HG03064 (cell line): ENCODE data around the gene TRIM45.
"Not testable (repeated sequence)": the region's sequence is repeated elsewhere in the genome, so short reads cannot be mapped to it uniquely, and the experiment has no call there.

ENCODE experiments used
- ATAC-seq: cut with Tn5 transposase; IDR thresholded peaks from one replicate; pipeline ENCODE4 v1.9.1; 2021; ENCODE audit warnings: low read depth; ENCODE audit not compliant: unreplicated experiment

TRIM45 gene

GRCh38 chr1:117121589-117122329, at the start of gene TRIM45:
Gene TRIM45, minus strand, starts transcription at chr1:117121749. Its CDS starts 548 bp downstream, at chr1:117121201.
- peak; percentile 90 for ATAC-seq

- no peak for ATAC-seq
Observed at GRCh38 chr1:117169871-117170596, 48.5 kb upstream of the TRIM45 start.

GRCh38 chr1:117167402-117167801, 45.9 kb upstream of the TRIM45 start:
- ATAC-seq = no peak

GRCh38 chr1:117166076-117166475, 44.5 kb upstream of the TRIM45 start:
- ATAC-seq = no peak

- no peak for ATAC-seq
Observed at GRCh38 chr1:117164209-117164608, 42.7 kb upstream of the TRIM45 start.

GRCh38 chr1:117162816-117163215, 41.3 kb upstream of the TRIM45 start:
- ATAC-seq = no peak

- ATAC-seq = no peak
Observed at GRCh38 chr1:117161887-117162286, 40.3 kb upstream of the TRIM45 start.

GRCh38 chr1:117151305-117151704, 29.8 kb upstream of the TRIM45 start:
- not testable (repeated sequence) for ATAC-seq

GRCh38 chr1:117150316-117150715, 28.8 kb upstream of the TRIM45 start:
- ATAC-seq = no peak

- ATAC-seq = no peak
Observed at GRCh38 chr1:117147856-117148588, 26.5 kb upstream of the TRIM45 start.

- ATAC-seq = no peak
Observed at GRCh38 chr1:117147341-117147831, 25.8 kb upstream of the TRIM45 start.

- ATAC-seq = no peak
Observed at GRCh38 chr1:117146575-117147340, 25.2 kb upstream of the TRIM45 start.

- ATAC-seq = no peak
Observed at GRCh38 chr1:117146072-117146471, 24.5 kb upstream of the TRIM45 start.

- no peak for ATAC-seq
Observed at GRCh38 chr1:117143871-117144270, 22.3 kb upstream of the TRIM45 start.

- no peak for ATAC-seq
Observed at GRCh38 chr1:117143172-117143571, 21.6 kb upstream of the TRIM45 start.

- ATAC-seq = no peak
Observed at GRCh38 chr1:117142200-117142599, 20.7 kb upstream of the TRIM45 start.

GRCh38 chr1:117138561-117138960, 17.0 kb upstream of the TRIM45 start:
- ATAC-seq = no peak

- ATAC-seq = no peak
Observed at GRCh38 chr1:117138106-117138505, 16.6 kb upstream of the TRIM45 start.

- no peak for ATAC-seq
Observed at GRCh38 chr1:117137281-117137855, 15.8 kb upstream of the TRIM45 start.

- ATAC-seq = no peak
Observed at GRCh38 chr1:117136749-117137148, 15.2 kb upstream of the TRIM45 start.
